CD4-positive, alpha-beta T cell treated with Interleukin-12 subunit alpha and Interleukin-12 subunit beta, for 1 hour (primary cell): ENCODE measurements around the gene SEMA5B.

ENCODE experiments used
- DNase-seq: peaks from one replicate; pipeline ENCODE4 v3.0.0-alpha.2; 2020

The SEMA5B gene

GRCh38 chr3:122886251-122886650 is 141.3 kb downstream of the SEMA5B start:
- no peak for DNase-seq

GRCh38 chr3:122882361-122882947 is 145.1 kb downstream of the SEMA5B start:
- no peak for DNase-seq

- DNase-seq = no peak
Observed at GRCh38 chr3:122880624-122881023, 146.9 kb downstream of the SEMA5B start.

GRCh38 chr3:122880173-122880572 is 147.4 kb downstream of the SEMA5B start:
- DNase-seq = no peak

- peak; percentile 7 for DNase-seq
Observed at GRCh38 chr3:122875547-122876127, 151.9 kb downstream of the SEMA5B start.

- no peak for DNase-seq
Observed at GRCh38 chr3:122873741-122874515, 153.6 kb downstream of the SEMA5B start.

DNA sequence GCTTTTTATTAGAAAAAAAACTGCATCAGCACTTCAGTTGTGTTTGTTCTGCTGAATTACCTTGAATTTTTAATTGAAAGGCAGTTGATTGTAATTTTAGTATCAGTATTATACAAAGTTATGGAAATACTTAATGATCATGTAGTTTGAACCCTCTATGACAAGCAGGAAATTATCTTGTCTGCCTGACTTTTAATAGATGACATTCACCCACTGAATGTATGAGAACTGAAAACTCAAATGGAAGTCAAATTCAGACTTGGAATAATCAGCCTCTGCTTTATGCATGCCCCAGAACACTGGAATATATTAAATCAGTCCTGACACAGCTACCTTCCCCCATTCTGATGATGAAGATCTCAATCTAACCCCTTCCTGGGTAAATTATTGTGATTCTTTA is 159.2 kb downstream of the SEMA5B start:
- no peak for DNase-seq

- no peak for DNase-seq
Observed at GRCh38 chr3:122864498-122864897, 163.1 kb downstream of the SEMA5B start.

DNA sequence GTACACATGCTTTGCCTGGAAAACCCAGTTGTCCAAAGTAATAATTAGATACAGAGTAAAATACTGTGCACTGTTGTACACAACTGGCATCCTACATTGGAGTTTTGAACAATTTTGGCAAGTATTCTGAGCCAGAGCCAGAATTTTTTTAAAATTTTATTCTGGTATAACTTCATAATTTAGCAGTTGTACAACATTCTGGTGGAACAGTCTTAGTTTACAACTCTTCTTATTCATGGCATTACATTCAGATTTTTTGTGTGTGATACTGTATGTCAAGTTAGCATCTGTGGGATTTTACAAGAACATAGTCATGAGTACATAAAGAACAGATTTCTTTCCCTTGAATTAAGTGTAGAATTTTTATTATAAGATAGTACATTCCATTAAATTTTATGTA is 165.2 kb downstream of the SEMA5B start:
- no peak for DNase-seq
